ENCODE measurements around the gene SFT2D1. TPM values are rescaled to one million over a fixed set of nuclear protein-coding genes. Genes with fewer than 3 reads are reported as not detected.
A peak's percentile ranks its signal among the peaks of the same experiment; 100 is the strongest.

SFT2D1 gene
- total RNA-seq, 3 donors from 2014 or later, result 41.1 to 52.4 (median 52.1) TPM

DNA sequence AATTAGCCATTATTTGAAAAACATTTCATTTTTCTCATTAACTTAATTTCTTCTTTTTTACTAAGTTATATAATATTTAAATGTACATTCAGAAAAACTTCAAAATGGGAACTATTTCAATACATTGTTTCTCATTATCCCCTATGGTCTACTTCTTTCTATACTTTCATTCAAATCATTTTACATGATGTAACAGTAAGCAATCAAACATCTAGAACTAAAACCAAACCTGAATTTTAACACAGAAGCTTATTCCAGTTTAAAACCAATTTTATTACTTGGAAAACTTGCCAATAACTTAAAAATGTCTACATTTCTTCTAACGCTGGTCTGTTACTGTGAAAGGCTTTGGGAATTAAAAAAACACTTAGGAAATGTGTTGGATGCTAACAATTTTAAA is 29.5 kb downstream of the SFT2D1 start:
- intact Hi-C loops (cut with DNase I; ENCODE audit: low total_unique reads), result no loop called here
- Histone ChIP-seq H3K36me3 (no peaks in the 10 kb centered on the region), H3K27me3 (peaks cover 4 to 8% of the 10 kb centered on the region in 2 donors), H3K9me3 (no peaks in the 10 kb centered on the region), H3K4me1 (peaks cover 0 to 7% of the 10 kb centered on the region in 2 donors), H3K4me3 (no peak overlapping the region), H3K27ac (no peak overlapping the region)
- DNase-seq (ENCODE audit: low spot score in 2 of 2), result no peak
- no peak for TF ChIP-seq POLR2A (IDR thresholded peaks at IDR 0.05)
- TF ChIP-seq POLR2AphosphoS5 (IDR thresholded peaks at IDR 0.05), result no peak
- TF ChIP-seq, protein P1, sequence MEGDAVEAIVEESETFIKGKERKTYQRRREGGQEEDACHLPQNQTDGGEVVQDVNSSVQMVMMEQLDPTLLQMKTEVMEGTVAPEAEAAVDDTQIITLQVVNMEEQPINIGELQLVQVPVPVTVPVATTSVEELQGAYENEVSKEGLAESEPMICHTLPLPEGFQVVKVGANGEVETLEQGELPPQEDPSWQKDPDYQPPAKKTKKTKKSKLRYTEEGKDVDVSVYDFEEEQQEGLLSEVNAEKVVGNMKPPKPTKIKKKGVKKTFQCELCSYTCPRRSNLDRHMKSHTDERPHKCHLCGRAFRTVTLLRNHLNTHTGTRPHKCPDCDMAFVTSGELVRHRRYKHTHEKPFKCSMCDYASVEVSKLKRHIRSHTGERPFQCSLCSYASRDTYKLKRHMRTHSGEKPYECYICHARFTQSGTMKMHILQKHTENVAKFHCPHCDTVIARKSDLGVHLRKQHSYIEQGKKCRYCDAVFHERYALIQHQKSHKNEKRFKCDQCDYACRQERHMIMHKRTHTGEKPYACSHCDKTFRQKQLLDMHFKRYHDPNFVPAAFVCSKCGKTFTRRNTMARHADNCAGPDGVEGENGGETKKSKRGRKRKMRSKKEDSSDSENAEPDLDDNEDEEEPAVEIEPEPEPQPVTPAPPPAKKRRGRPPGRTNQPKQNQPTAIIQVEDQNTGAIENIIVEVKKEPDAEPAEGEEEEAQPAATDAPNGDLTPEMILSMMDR (IDR thresholded peaks at IDR 0.05), result no peak

GRCh38 chr6:166310634-166311033 is 31.7 kb downstream of the SFT2D1 start:
- intact Hi-C loops (cut with DNase I; ENCODE audit: low total_unique reads), result no loop called here
- TF ChIP-seq POLR2A (IDR thresholded peaks at IDR 0.05) (no peak), POLR2AphosphoS5 (IDR thresholded peaks at IDR 0.05) (no peak)
- TF ChIP-seq, protein P1 (IDR thresholded peaks at IDR 0.05), result no peak
- H3K4me3 ChIP-seq, result no peak overlapping the region

GRCh38 chr6:166309977-166310376 is 32.4 kb downstream of the SFT2D1 start:
- Histone ChIP-seq H3K9me3 (no peaks in the 10 kb centered on the region), H3K36me3 (no peaks in the 10 kb centered on the region), H3K4me1 (peaks cover 0 to 7% of the 10 kb centered on the region in 2 donors), H3K27me3 (peaks cover 9 to 22% of the 10 kb centered on the region in 2 donors), H3K4me3 (no peak overlapping the region), H3K27ac (no peak overlapping the region)
- TF ChIP-seq POLR2A (IDR thresholded peaks at IDR 0.05) (no peak), POLR2AphosphoS5 (IDR thresholded peaks at IDR 0.05) (no peak)
- TF ChIP-seq, protein P1 (IDR thresholded peaks at IDR 0.05), result no peak
- DNase-seq (ENCODE audit: low spot score in 2 of 2), result no peak
- intact Hi-C loops (cut with DNase I; ENCODE audit: low total_unique reads), result loop anchor here (2.0 kb wide), 1 partner anchor 17 kb away; no protein-coding TSS in a partner anchor

More at GRCh38 chr6:166310634-166311033, 31.7 kb downstream of the SFT2D1 start:
- Histone ChIP-seq H3K27me3 (peaks cover 9 to 22% of the 10 kb centered on the region in 2 donors), H3K36me3 (no peaks in the 10 kb centered on the region), H3K27ac (no peak overlapping the region), H3K4me1 (peaks cover 0 to 7% of the 10 kb centered on the region in 2 donors), H3K9me3 (no peaks in the 10 kb centered on the region)
- DNase-seq (ENCODE audit: low spot score in 2 of 2), result no peak

GRCh38 chr6:166308769-166309589 is 33.4 kb downstream of the SFT2D1 start:
- peak in 1 of 2 donors; percentile 67 for DNase-seq (ENCODE audit: low spot score in 2 of 2)
- Histone ChIP-seq H3K4me3 (peak overlapping the region in 2 of 3 donors; percentile 50 to 75), H3K9me3 (no peaks in the 10 kb centered on the region), H3K36me3 (no peaks in the 10 kb centered on the region), H3K4me1 (peaks cover 0 to 7% of the 10 kb centered on the region in 2 donors), H3K27me3 (peaks cover 9 to 22% of the 10 kb centered on the region in 2 donors), H3K27ac (no peak overlapping the region)
- peak in 1 of 3 donors; percentile 26 for TF ChIP-seq POLR2AphosphoS5 (IDR thresholded peaks at IDR 0.05)
- TF ChIP-seq, protein P1 (IDR thresholded peaks at IDR 0.05), result no peak
- intact Hi-C loops (cut with DNase I; ENCODE audit: low total_unique reads), result loop anchor here (2.0 kb wide), 1 partner anchor 18 kb away; no protein-coding TSS in a partner anchor

All from breast epithelium (tissue), 4 donors.